ENCODE data around the gene MACROD2.

DNA sequence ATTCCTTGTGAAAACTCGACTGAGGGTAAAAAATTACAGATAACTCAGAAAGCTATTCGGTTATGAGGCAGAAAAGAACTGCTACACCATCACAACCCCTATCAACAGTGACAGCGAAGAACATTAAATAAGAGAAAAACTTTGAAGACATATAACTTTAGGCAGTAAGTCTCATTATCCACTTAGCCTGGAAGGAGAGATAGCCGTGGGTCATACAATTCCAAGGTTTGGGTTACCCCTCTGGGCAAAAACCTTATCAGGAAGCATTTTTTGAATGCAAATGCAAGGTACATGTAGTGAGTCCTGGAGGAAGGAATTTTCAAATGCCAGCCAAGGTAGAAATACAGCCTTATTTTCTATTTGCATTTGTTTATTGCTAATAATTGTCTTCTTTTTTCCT is 212.3 kb downstream of the MACROD2 start:
- TF ChIP-seq, protein P1, sequence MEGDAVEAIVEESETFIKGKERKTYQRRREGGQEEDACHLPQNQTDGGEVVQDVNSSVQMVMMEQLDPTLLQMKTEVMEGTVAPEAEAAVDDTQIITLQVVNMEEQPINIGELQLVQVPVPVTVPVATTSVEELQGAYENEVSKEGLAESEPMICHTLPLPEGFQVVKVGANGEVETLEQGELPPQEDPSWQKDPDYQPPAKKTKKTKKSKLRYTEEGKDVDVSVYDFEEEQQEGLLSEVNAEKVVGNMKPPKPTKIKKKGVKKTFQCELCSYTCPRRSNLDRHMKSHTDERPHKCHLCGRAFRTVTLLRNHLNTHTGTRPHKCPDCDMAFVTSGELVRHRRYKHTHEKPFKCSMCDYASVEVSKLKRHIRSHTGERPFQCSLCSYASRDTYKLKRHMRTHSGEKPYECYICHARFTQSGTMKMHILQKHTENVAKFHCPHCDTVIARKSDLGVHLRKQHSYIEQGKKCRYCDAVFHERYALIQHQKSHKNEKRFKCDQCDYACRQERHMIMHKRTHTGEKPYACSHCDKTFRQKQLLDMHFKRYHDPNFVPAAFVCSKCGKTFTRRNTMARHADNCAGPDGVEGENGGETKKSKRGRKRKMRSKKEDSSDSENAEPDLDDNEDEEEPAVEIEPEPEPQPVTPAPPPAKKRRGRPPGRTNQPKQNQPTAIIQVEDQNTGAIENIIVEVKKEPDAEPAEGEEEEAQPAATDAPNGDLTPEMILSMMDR (tag by site-specific recombination; IDR thresholded peaks at IDR 0.05) = no peak
- TF ChIP-seq ZIC2 (tag by site-specific recombination; IDR thresholded peaks at IDR 0.05) = no peak
